ENCODE data around the gene NPEPPS.
A peak's percentile ranks its signal among the peaks of the same experiment; 100 is the strongest.
"Not testable (repeated sequence)": the region's sequence is repeated elsewhere in the genome, so short reads cannot be mapped to it uniquely, and the experiment has no call there.

The NPEPPS gene

DNA sequence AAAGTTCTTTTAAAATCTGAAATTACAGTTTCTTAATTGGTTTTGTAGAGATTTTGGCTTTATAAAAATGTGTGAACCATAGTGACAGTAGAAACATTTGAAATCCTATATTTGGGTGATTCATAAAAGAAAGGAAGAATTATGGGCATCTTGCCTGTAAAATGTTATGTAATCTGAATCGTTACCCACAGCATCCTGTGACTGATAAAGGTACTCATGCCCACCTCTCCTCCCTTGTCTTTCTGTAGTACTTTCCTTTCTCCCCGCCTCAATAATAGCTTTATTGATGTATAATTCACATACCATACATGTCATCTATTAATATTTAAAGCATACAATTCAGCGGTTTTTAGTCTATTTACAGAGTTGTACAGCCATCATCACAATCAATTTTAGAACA, 36.4 kb downstream of the NPEPPS start:
- not testable (repeated sequence) for DNase-seq

DNA sequence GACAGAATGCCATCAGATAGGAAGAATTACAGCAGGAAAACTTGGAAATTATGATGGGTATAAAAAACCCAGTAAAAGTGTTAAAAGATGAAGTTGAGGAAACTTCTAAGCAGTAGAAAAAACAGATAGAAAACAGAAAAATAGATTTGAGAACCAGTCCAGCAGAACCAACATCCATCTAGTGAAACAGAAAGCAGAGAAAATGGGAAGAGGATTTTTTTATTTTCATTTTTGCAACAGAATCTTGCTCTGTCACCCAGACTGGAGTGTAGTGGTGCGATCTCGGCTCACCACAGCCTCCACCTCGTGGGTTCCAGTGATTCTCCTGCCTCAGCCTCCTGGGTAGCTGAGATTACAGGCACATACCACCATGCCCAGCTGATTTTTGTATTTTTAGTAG, 41.7 kb downstream of the NPEPPS start:
- not testable (repeated sequence) for DNase-seq

DNA sequence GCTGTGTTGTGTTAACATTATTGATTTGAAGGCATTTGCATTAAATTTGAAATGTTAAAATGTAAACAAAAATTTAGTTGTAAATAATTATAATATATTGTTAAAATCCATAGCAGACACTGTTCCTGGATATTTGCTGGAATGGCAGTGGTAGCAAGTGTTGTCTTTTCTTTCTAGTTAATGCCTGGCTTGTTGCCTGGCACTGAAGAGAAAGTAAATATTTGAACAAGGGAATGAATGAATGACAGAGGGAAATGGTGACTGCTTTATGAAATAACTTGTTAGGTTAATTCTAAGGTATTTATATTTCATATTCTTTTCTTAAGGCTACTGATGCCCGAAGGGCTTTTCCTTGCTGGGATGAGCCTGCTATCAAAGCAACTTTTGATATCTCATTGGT, 51.5 kb downstream of the NPEPPS start:
- not testable (repeated sequence) for DNase-seq

DNA sequence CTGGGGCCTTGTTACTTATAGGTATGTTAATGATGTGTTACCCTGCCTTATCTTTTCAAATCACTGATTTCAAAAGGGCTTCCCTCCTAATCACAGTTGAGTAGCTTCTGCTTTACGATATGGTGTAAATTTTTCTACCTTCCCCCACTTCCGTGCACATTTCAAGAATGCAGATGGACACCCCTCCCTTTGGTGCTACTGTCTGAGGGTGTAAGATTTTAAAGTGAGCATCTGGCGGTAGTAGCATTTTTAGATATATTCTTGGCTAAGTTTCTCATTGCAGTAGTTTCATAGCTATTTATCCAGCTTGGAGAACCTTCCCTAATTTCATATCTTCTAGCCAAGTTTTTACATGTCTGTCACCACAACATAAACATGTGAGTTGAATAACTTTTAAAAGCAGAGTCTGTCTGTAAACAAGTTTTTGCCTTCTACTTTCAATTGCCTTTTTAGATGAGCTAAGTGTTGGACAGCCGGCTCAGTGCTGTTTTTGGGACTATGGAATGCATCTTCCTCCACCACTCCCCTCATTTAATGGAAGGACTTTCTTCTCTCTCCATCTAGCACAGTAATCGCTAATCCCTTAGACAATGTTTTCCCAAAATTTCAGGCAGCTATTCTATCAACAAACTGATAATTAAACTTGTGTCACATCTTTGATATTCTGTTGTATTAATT, 55.6 kb downstream of the NPEPPS start:
- DNase-seq, result not testable (repeated sequence)

DNA sequence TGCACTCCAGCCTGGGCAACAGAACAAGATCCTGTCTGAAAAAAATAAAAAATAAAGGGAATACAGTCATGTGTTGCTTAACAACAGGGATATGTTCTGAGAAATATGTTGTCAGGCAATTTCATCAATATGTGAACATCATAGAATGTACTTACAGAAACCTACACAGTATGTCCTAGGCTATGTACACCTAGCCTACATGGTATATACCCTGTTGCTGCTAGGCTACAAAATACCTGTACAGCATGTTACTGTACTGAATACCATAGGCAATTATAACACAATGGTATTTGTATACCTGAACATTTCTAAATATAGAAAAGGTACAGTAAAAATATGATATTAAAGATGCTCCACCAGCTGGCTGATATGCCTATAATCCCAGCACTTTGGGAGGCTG, 62.6 kb downstream of the NPEPPS start:
- DNase-seq, result not testable (repeated sequence)

DNA sequence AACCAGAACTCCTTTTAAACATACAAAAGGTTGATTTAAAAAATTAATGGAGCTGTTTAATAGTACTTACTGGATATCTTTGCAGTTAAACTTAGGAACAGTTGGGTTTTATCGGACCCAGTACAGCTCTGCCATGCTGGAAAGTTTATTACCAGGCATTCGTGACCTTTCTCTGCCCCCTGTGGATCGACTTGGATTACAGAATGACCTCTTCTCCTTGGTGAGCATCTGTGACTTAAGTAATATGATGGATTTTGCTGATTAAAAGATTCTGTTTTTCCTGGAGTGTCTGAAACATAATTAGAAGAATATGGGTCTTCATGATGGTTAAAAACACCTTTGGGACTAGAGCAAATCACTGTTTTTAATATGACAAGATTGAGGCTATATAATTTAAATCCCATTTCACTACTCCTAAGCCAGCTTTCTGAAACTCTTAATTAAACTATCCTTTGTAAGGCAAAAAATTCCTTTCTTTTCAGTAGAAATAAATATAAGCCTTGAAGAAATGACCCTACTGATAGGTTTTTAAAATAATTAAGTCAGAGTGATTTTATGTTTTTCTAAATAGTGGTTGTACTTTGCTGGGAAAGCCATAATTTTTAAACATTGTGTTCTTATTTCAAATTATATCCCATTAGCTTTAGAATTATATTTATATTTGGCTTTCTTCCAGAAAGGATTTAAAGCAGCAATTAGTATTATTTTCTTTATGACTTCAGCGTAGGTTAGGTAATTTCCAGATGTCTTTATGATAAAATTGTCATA, 73.1 kb downstream of the NPEPPS start:
- DNase-seq, result no peak

DNA sequence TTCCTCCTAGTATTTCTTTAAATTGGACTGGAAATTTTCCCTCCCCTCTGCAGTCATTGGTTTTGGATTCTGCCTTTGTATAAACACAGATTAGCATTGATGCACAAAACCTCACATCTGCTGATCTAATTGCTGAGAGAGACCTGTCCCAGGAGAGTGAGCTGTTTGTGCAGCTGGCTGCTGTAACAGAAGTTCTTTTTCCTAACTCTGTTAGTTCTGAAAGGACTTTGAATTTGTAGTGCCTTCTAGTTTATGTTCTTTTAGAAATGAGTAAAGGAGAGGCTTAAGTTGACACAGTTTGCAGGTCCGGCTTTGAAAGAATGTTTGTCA, 73.7 kb downstream of the NPEPPS start:
- no peak for DNase-seq

DNA sequence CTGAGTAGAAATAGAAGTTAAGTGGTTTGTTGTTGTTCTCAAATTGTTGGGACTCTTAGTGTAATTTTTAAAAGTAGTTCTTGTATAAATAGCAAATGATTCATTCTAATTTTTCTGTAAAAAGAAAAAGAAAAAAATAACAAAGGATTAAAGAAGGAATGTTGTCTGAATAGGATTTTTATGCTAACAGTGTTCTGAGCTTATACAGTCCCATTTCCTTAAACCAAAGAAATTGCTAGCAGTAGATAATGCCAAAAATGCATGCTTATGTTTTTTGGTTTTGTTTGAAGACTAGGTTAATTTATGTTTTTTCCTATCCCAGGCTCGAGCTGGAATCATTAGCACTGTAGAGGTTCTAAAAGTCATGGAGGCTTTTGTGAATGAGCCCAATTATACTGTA, 74.1 kb downstream of the NPEPPS start:
- no peak for DNase-seq

DNA sequence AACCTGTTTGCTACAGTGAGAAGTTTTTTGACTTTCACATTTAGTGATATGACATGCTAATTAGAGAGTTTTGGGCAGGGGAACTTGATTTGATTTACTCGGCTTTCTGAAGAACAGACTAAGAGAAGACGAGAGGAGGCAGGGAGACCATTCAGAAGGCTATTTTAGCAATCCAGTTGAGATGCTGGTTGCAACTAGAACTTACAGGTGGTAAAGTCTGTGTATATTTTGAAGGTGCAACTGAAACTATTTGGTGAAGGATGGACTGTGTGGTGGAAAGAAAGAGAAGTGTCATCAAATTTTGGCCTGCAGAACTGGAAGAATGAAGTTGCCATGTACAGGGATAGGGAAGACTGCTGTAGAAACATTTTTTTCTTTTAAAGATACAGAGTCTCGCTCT, 76.6 kb downstream of the NPEPPS start:
- DNase-seq, result no peak

DNA sequence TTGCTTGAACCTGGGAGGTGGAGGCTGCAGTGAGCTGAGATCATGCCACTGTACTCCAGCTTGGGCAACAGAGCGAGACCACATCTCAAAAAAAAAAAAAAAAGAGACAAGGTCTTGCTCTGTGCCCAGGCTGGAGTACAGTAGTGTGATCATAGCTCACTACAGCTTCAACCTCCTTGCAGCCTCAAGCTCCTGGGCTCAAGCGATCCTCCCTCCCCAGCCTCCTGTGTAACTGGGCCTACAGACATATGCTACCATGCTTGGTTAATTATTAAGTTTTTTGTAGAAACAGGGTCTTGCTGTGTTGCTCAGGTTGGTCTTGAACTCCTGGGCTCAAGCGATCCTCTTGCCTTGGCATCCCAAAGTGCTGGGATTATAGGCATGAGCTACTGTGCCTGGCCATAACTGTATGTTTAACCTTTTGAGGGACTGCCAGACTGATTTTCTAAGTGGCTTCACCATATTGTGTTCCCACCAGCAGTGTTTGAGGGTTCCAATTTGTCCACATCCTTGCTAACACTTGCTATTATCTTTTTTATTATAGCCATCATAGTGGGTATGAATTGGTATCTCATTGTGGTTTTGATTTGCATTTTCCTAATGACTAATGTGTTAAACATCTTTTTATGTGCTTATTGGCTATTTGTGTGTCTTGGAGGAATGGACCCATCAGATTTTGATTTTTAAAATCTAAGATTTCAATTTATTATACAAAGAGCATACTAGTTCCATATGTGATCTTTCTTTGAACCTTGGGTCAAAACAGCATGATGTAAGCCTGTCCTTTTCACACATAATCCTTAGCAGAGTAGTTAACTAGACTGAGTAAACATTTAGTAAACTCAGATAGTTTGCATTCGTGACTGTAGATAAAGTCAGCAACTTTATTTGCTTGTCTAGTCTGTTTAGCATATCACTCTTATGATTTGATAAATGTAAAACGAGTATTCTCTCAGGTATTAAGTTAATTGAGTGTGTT, 80.8 kb downstream of the NPEPPS start:
- DNase-seq, result no peak

DNA sequence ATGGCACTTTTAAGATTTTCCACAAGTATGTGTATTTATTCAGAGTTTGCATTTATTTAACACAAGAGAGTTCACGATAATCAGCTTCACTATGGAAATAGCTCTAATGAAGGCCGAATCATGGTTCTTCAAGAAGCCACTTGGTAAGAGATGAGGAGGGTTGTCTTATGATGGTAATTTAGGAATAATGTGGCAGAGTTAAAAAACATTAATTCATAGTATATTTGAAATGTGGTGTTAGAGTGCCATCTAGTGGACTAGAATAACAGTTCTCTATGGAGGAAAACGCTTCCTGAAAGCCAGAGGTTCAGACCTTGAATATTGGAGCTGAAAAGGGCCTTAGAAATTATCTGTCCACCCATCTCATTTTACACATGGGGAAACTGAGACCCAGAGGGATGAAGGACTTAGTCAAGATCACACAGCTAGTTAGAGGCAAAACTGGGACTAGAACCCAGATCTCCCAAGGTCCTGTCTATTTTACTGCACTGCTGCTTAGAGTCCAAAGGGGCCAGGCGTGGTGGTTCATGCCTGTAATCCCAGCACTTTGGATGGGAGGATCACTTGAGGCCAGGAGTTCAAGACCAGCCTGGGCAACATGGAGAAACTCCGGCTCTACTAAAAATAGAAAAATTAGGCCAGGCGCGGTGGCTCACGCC, 85.0 kb downstream of the NPEPPS start:
- peak; percentile 23 for DNase-seq

DNA sequence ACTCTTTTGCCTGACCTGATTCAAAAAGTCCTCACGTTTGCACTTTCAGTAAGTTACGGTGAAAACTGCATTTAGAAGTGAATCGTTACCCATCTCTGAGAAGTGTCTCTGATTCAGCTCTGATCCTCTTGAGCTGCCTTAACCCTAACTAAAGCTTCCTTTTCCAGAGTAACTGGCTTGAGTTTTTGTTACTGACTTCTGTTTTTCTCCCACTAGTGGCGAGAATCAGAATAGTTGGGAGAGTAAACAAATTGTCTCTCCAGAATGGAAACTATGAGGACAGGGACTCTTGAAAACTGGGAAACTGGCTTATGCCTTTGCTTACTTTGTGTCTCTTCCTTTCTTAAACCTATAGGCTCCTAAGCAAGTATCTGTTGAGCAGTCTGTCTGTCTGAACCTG, 87.5 kb downstream of the NPEPPS start:
- no peak for DNase-seq

DNA sequence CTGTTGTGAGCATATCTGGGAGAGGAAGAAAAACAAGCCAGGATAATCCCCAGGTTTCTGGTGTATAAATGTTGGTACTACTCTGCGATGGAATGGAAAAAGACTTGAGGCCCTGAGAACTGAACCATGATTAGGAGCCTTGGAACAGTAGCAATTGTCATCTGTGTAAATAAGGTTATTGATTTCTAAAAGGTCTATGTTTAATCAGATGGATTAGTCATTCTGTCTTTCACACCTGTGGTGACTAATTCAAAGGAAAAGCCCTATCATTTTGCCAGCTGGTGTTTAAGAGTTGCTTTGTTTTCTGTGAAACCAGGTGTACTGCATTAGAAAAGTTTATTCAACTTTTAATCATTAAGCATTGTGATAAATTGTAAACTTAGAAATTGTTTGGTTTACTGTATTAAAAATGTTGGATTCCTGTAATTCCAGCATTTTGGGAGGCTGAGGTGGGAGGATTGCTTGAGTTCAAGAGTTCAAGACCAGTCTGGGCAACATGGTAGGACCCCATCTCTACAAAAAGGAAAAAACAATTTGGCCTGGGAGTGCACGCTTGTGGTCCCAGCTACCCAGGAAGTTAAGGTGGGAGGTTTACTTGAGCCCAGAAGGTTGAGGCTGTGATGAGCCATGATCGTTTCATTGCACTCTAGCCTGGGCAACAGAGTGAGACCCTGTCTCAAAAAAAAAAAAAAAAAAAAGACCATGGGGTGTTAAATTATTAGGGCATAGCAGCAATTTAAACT, 89.8 kb downstream of the NPEPPS start:
- peak; percentile 51 for DNase-seq

DNA sequence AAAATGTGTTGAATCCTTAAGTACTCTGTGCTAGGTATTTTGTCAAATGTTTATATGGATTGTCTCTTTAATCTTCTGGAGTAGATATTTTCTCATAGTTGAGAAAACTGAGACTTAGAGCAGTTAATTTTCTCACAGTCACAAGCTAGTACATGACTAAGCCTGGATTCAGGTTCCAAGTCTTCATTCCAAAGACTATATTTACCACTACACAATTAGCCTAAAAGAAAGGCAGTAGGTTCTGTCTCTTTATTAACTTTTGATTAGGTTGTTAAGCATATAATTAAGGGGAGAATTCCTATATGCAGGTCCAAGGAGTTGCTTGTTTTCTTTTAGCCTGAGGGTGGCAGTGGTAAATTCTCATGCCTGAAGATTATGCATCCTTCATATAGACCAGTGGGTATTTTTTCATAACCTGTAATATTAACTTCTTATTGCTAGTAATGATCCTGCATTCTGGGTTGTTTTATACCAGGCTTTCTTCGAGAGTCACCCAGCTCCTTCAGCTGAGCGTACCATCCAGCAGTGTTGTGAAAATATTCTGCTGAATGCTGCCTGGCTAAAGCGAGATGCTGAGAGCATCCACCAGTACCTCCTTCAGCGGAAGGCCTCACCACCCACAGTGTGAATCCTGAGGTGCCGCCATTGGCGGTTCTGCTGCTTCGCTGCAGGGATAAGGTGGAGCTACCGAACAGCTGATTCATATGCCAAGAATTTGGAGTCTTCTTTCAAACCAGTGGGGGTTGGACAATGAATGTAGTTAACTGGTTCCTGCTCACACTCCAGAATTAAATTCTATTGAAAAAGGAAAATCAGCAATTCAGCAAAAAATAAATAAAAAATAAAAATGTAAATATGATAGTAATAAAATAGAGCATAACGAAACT, 90.6 kb downstream of the NPEPPS start:
- no peak for DNase-seq

DNA sequence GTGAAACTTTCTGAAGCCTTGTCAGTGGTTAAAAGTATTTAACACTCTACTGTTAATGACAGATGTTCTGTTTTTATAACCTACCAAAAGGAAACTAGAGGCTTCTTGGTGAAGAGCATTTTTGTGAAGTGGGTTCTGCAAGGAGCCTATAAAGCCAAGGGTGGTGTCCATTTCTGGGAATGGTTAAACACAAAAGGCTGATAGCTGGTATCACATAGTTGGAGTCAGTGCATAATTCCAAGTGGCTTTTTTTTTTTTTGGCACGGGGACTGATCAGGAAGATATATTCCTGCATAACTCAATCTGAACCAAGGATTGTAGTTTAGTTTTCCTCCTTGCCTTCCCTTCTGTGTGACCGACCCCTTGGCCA, 91.3 kb downstream of the NPEPPS start:
- no peak for DNase-seq

DNA sequence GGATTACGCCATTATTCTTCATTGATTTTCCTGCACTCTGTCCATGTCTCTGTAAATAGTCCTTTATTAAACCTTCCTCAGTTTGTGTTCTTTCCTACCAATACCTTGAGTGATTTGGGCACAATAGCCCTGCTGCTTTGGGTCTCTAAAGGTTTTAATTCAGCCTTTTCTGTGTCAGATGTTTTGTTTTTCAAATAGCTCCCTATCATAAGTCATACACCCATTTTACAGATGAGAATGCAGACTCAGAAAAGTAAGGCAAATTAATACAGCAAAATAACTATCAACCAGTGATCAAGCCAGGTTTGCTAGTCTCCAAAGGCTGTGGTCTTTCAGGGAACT, 93.8 kb downstream of the NPEPPS start:
- no peak for DNase-seq

DNA sequence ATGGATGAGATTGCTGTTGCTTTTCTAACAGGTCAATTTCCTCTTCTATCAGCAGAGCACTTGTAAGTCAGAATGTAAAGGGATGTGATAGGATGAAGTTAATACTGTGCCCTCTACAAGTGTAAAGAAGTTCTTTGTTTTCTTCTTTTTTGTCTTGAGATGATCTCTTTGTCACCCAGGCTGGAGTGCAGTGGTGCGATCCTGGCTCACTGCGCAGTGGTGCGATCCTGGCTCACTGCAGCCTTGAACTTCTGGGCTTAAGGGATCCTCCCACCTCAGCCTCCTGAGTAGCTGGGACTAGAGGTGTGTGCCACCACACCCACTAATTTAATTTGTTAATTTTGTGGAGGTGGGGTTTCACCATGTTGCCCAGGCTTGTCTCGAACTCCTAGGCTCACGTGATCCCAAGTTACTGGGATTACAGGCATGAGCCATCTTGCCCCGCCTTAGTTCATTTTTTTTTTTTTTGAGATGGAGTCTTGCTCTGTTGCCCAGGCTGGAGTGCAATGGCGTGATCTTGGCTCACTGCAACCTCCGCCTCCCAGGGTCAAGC, 97.2 kb downstream of the NPEPPS start:
- DNase-seq, result no peak

DNA sequence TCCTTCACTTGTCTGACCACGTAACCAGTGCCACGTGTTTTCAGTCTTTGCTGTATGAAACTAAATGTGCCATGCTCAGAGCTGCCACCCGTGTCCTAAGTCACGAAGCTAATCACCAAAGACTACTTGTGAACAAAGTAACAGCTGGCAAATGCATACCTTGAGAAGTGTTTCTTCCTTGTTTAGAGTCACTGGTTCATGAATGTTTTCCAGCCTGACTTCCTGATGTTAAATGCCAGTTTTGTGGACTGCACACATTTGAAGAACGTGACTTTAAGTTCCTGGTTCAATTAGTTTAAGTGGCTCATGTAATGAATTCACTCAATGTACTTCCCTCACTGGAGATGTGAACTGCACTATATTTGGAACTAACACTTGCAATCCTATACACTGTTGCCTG, 98.9 kb downstream of the NPEPPS start:
- DNase-seq, result no peak

DNA sequence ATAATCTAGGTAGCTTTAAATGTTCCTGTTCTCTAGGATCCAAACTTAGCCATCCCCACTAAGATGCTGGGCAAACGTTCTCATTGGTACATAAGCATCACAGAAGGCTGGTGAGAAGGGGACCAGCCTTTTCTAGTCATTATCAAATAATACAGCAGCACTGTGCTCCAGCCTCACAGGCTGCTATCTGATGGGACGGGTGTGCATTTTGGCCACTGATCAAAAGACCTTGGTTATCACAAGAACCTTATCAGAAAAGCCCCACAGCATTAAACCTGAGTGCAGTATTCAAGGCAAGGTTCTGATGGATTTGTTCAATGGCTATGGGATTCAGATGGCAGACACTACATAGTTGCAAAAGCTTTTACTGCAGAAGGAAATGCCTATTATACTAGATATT, 99.7 kb downstream of the NPEPPS start:
- DNase-seq, result no peak

DNA sequence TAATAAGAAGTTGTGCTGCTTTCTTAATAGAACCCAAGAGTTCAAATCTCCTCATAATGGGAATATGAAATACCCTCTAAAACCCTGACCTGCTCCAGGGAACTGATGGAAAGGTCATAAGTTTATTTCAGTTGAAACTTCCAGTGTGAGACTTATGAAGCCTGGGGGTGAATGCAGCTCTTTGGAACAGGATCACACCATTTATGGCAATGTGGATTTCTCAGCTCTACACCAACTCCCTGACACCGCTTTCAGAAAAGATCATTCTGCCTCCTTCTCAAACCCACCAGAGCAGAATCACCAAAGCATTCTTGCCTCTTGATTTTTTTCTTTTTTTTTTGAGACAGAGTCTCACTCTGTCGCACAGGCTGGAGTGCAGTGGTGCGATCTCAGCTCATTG, 102.1 kb downstream of the NPEPPS start:
- no peak for DNase-seq

DNA sequence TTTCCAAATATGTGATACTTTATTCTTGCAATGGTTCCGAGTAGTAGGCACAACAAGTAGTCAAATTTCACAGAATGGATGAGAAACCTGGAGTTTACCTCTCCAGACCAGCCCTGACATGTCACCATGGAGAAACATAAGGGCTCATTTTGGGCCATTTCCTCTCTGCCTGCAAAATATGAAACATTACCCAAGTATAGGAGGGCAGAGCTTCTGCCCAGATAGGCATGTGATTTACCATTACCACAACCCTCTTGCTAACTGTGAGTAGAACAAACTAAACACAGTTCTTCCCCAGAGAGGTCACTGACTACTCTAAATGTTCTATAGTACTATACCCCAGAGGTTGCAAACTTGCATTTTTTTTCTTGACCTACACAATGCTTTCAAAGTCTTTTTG, 103.1 kb downstream of the NPEPPS start:
- DNase-seq, result no peak
